IgD-negative memory B cell (primary cell): ENCODE measurements around the gene IL1R2. TPM values are rescaled to one million over a fixed set of nuclear protein-coding genes. Genes with fewer than 3 reads are reported as not detected.

Experiments
- H3K27ac Mint-ChIP-seq, 3 donors: one replicate each; pipeline ENCODE4 v1.8.0; 2020 to 2022; ENCODE audit warnings: mild to moderate bottlenecking in 3 of 3, mixed read lengths in 3 of 3, moderate library complexity in 1 of 3
- H3K27me3 Mint-ChIP-seq: one replicate; pipeline ENCODE4 v1.8.0; 2021; ENCODE audit warnings: mixed read lengths
- H3K36me3 Mint-ChIP-seq: one replicate; pipeline ENCODE4 v1.8.0; 2020; ENCODE audit warnings: mild to moderate bottlenecking, mixed read lengths
- H3K4me1 Mint-ChIP-seq, 3 donors: one replicate each; pipeline ENCODE4 v1.8.0; 2020 to 2022; ENCODE audit warnings: mixed read lengths in 3 of 3, mild to moderate bottlenecking in 1 of 3
- H3K4me3 Mint-ChIP-seq, 4 donors: one replicate each; pipeline ENCODE4 v1.8.0; 2020 to 2022; ENCODE audit warnings: mild to moderate bottlenecking in 4 of 4, mixed read lengths in 4 of 4, moderate library complexity in 3 of 4
- H3K9me3 Mint-ChIP-seq, 3 donors: one replicate each; pipeline ENCODE4 v1.8.0; 2020 to 2021; ENCODE audit warnings: mixed read lengths in 3 of 3, mild to moderate bottlenecking in 1 of 3
- polyA plus RNA-seq: library from polyadenylated mRNA; unstranded; fragments of 300-500 nt; fragmentation: Illumina TruSeq; gene quantifications from one replicate; pipeline ENCODE4 v1.2.3, GENCODE V29; 2021

The IL1R2 gene
- polyA plus RNA-seq, 1 donor from 2014 or later: not detected

GRCh38 chr2:102044967-102045489 lies 53.3 kb downstream of the IL1R2 start:
- Mint-ChIP-seq H3K4me1 (no peaks in the 10 kb centered on the region), H3K27ac (no peak overlapping the region), H3K27me3 (peaks cover 34% of the 10 kb centered on the region), H3K9me3 (peaks cover 0 to 2% (median 0%) of the 10 kb centered on the region in 3 donors), H3K36me3 (no peaks in the 10 kb centered on the region), H3K4me3 (no peak overlapping the region)

- Mint-ChIP-seq H3K36me3 (no peaks in the 10 kb centered on the region), H3K27ac (no peak overlapping the region), H3K27me3 (peaks cover 34% of the 10 kb centered on the region), H3K4me1 (no peaks in the 10 kb centered on the region), H3K4me3 (no peak overlapping the region), H3K9me3 (peaks cover 0 to 2% (median 0%) of the 10 kb centered on the region in 3 donors)
Measured at GRCh38 chr2:102045697-102046096, 53.9 kb downstream of the IL1R2 start.

DNA sequence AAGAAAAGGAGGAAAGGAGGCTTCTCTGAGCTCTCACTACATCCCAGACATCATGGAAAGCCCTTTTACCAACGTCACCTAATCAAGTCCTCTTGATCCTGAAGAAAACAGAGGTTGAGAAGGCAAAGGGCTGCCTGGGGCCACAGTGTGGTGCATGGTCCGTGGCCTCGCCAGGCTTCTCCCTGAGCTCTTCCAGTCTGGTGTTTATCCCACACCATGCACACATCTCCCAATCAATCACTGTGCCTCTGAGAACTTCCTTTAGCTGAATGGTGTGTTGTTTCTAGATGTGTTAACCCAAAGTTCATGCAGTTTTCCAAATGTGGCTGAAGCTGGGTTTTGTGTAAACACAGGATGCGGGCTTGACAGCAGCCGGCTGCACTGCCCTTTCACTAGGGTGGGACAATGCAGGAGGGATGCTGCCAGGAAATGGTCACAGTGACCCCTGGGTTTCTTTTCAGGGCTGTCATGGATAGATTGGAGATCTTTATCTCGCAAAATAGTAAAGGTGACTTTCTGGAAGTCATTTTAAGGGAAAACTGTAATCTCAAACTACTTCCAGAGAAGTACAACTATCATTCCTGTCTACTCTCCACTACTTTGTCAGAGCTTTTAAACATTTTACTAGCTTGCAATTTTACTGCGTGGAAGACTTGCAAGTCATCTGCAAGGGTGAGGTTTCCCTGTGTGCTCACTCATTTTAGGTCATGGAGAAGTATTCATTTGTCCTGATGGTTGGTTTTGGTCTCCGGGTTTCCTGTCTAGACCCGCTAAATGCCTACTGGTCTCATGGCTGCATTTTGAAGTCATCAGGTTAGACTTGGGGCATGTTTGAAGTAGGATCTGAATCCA lies 54.6 kb downstream of the IL1R2 start:
- H3K36me3 Mint-ChIP-seq: no peaks in the 10 kb centered on the region
- H3K27me3 Mint-ChIP-seq: peaks cover 31% of the 10 kb centered on the region
- no peak overlapping the region for H3K27ac Mint-ChIP-seq
- peaks cover 0 to 2% (median 0%) of the 10 kb centered on the region in 3 donors for H3K9me3 Mint-ChIP-seq
- H3K4me1 Mint-ChIP-seq: no peaks in the 10 kb centered on the region
- H3K4me3 Mint-ChIP-seq: no peak overlapping the region

GRCh38 chr2:102048465-102048864 lies 56.7 kb downstream of the IL1R2 start:
- H3K9me3 Mint-ChIP-seq: peaks cover 0 to 2% (median 0%) of the 10 kb centered on the region in 3 donors
- peaks cover 21% of the 10 kb centered on the region for H3K27me3 Mint-ChIP-seq
- H3K36me3 Mint-ChIP-seq: no peaks in the 10 kb centered on the region
- no peaks in the 10 kb centered on the region for H3K4me1 Mint-ChIP-seq
- H3K4me3 Mint-ChIP-seq: no peak overlapping the region
- no peak overlapping the region for H3K27ac Mint-ChIP-seq

- H3K27ac Mint-ChIP-seq: peak overlapping the region in 1 of 3 donors; percentile 53
- no peaks in the 10 kb centered on the region for H3K4me1 Mint-ChIP-seq
- H3K27me3 Mint-ChIP-seq: peaks cover 15% of the 10 kb centered on the region
Measured at GRCh38 chr2:102049756-102050443, 58.1 kb downstream of the IL1R2 start.

GRCh38 chr2:102050854-102051391 lies 59.2 kb downstream of the IL1R2 start:
- Mint-ChIP-seq H3K4me1 (no peaks in the 10 kb centered on the region), H3K36me3 (no peaks in the 10 kb centered on the region), H3K4me3 (no peak overlapping the region), H3K27ac (no peak overlapping the region), H3K9me3 (peaks cover 0 to 2% (median 0%) of the 10 kb centered on the region in 3 donors), H3K27me3 (peaks cover 14% of the 10 kb centered on the region)

More at GRCh38 chr2:102049756-102050443, 58.1 kb downstream of the IL1R2 start:
- H3K4me3 Mint-ChIP-seq: no peak overlapping the region
- no peaks in the 10 kb centered on the region for H3K36me3 Mint-ChIP-seq
- H3K9me3 Mint-ChIP-seq: peaks cover 0 to 2% (median 0%) of the 10 kb centered on the region in 3 donors

DNA sequence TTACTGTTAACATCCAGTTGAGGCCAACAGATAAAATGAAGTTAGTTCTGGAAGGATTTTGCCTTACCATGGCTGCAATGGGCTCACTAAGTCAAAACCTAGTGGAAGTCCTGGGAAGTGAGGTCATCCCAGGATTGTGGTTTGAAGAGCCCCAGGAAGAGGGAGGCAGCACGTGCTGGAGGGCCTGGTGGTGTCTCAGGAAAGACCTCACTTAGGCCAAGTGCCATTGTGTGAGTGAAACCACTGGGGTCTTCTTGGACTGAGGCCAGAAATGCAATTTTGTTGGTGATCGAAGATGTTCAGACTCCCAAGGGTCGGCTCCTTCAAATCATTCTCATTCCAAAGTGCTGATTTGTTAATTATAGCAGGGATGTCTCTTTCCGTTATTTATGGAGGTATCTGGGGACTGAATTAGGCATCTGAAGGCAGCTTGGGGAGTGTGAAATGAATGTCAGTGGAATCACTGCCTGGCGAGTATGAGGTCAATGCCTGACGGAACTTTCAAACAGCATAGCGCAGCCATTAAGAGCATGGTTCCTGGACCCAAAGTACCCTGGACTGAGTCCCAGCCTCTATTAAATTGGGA lies 60.0 kb downstream of the IL1R2 start:
- H3K9me3 Mint-ChIP-seq: peaks cover 0 to 2% (median 0%) of the 10 kb centered on the region in 3 donors
- no peak overlapping the region for H3K4me3 Mint-ChIP-seq
- H3K4me1 Mint-ChIP-seq: no peaks in the 10 kb centered on the region
- no peak overlapping the region for H3K27ac Mint-ChIP-seq
- H3K27me3 Mint-ChIP-seq: peaks cover 10% of the 10 kb centered on the region
- no peaks in the 10 kb centered on the region for H3K36me3 Mint-ChIP-seq

DNA sequence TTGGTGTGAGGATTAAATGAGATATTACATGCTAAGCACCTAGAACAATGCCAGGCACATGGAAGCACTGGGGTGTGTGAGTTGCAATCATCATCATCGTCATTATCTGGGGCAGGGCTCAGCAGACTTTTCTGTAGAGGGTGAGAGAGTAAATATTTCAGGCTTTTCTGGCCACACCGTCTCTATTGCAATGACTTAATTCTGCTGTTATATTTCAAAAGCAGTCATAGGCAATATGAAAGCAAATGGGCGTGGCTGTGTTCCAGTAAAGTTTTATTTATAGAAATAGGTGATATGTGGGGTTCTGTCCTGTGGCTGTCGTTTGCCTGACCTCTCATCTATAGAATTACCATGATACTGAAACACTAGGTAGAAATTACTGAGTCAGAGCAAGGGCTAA lies 60.6 kb downstream of the IL1R2 start:
- H3K4me1 Mint-ChIP-seq: no peaks in the 10 kb centered on the region
- peaks cover 0 to 2% (median 0%) of the 10 kb centered on the region in 3 donors for H3K9me3 Mint-ChIP-seq
- H3K36me3 Mint-ChIP-seq: no peaks in the 10 kb centered on the region
- H3K27ac Mint-ChIP-seq: no peak overlapping the region
- peaks cover 6% of the 10 kb centered on the region for H3K27me3 Mint-ChIP-seq
- no peak overlapping the region for H3K4me3 Mint-ChIP-seq

DNA sequence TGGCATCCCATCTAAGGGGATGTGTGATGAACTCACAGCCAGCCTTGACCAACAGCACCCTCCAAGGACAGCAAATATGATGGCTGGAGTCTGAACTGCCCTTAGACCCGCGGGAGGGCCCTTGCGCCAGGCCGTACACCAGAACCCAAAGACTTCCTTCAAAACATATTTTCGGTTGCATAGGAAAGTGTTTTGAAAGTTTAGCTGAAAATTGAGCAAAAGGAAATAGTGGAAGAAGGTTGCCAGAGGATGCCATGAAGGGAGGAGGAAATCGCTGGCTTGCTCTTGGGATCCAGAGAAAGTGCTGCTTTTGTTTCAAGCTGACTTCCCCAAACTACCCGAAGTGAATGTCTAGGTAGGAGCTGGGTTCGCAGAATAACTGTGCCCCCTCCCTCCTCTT lies 61.3 kb downstream of the IL1R2 start:
- H3K4me1 Mint-ChIP-seq: no peaks in the 10 kb centered on the region
- H3K36me3 Mint-ChIP-seq: no peaks in the 10 kb centered on the region
- H3K27ac Mint-ChIP-seq: no peak overlapping the region
- peaks cover 0 to under 1% (median 0%) of the 10 kb centered on the region in 3 donors for H3K9me3 Mint-ChIP-seq
- H3K27me3 Mint-ChIP-seq: peaks cover 4% of the 10 kb centered on the region
- no peak overlapping the region for H3K4me3 Mint-ChIP-seq

GRCh38 chr2:102055346-102055990 lies 63.7 kb downstream of the IL1R2 start:
- Mint-ChIP-seq H3K36me3 (no peaks in the 10 kb centered on the region), H3K4me1 (no peaks in the 10 kb centered on the region), H3K9me3 (no peaks in the 10 kb centered on the region), H3K4me3 (no peak overlapping the region), H3K27me3 (peaks cover 4% of the 10 kb centered on the region), H3K27ac (no peak overlapping the region)

DNA sequence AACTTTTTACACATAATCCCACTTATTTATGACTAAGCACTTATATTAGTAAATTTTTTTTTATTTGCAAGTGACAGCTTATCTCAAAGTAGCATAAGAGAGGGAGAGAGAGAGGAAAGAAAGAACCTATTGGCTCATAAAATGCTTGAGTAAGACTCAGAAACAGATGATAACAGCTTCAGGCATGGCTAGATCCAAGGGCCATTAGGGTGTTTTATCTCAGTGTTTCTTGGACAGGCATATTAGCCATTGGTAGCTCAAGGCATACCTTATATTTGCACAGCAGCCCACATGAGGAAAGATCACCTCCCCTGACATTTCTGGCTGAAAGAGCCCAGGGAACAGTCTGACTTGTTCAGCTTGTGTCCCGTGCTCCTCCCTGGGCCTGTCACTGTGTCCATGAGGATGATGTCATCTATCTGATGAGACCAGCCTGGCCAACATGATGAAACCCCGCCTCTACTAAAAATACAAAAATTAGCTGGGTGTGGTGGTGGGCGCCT lies 64.4 kb downstream of the IL1R2 start:
- no peaks in the 10 kb centered on the region for H3K9me3 Mint-ChIP-seq
- H3K4me3 Mint-ChIP-seq: no peak overlapping the region
- peaks cover 4% of the 10 kb centered on the region for H3K27me3 Mint-ChIP-seq
- H3K4me1 Mint-ChIP-seq: no peaks in the 10 kb centered on the region
- no peak overlapping the region for H3K27ac Mint-ChIP-seq
- no peaks in the 10 kb centered on the region for H3K36me3 Mint-ChIP-seq

DNA sequence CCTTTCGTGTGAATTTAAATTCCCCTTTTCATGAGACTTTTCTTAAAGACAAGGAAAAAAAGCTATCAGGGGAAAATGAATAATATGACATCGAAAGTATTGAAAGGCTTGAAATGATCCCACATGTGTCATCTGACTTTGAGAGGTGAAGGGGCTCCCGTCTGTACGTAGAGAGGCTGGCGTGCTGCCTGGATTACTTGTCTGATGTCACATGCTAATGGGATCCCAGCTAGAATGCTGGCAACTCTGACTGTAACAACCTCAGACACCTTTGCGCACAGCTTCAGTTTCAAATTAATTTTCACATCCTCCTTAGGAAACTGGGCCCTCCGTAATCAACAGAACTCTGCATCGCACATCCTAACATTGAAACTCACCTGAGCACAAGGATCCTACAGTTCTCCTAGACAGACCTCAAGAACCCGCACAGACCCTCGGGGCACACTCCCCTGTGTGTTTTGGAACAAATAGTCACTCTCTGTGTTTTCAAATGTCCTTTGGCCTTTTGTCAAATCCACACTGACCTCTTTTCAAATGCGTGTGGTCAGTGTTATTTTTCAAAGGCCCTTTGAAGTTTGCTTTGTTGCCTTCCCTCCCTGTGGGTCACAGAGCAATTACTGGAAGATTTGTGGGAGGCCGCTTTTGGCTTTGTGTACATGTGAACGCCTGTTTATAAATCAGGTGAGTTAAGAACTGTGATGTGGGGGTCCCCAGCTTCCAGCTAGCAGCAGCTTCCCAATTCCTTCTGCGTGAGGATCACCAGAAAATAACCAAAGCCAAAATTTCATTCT lies 65.9 kb downstream of the IL1R2 start:
- H3K27me3 Mint-ChIP-seq: peaks cover 4% of the 10 kb centered on the region
- no peaks in the 10 kb centered on the region for H3K36me3 Mint-ChIP-seq
- H3K9me3 Mint-ChIP-seq: no peaks in the 10 kb centered on the region
- H3K4me3 Mint-ChIP-seq: no peak overlapping the region
- H3K27ac Mint-ChIP-seq: no peak overlapping the region
- no peaks in the 10 kb centered on the region for H3K4me1 Mint-ChIP-seq

- Mint-ChIP-seq H3K4me1 (no peaks in the 10 kb centered on the region), H3K27me3 (peaks cover 4% of the 10 kb centered on the region), H3K4me3 (no peak overlapping the region), H3K27ac (no peak overlapping the region), H3K36me3 (no peaks in the 10 kb centered on the region), H3K9me3 (no peaks in the 10 kb centered on the region)
Measured at GRCh38 chr2:102058293-102058833, 66.6 kb downstream of the IL1R2 start.
